Upper lobe of left lung (tissue), 6 donors: Measurements from ENCODE around the gene RSBN1L. TPM values are rescaled to one million over a fixed set of nuclear protein-coding genes. Genes with fewer than 3 reads are reported as not detected.

Experiments
- ATAC-seq, 2 donors: fragments of 200-7000 bp; cut with Tn5 transposase; one replicate each; pipeline ENCODE4 v1.9.1; 2022; ENCODE audit warnings: mild to moderate bottlenecking in 2 of 2, moderate library complexity in 2 of 2; ENCODE audit not compliant: low FRiP score in 2 of 2
- DNase-seq, 2 donors: peaks; one replicate each; pipeline ENCODE4 v3.0.0-alpha.2; 2019 to 2020
- H3K27ac ChIP-seq, 4 donors: fragments of 200-600 bp; sonication (generic); one replicate each; pipeline ENCODE4 v1.5.1; 2016 to 2019
- H3K27me3 ChIP-seq, 4 donors: fragments of 200-600 bp; sonication (generic); one replicate each; pipeline ENCODE4 v1.5.1; 2017 to 2019
- H3K36me3 ChIP-seq, 4 donors: fragments of 200-600 bp; sonication (generic); one replicate each; pipeline ENCODE4 v1.5.1; 2016 to 2019
- H3K4me1 ChIP-seq, 4 donors: fragments of 200-600 bp; sonication (generic); one replicate each; pipeline ENCODE4 v1.5.1; 2018 to 2019
- H3K4me3 ChIP-seq, 4 donors: fragments of 200-600 bp; sonication (generic); one replicate each; pipeline ENCODE4 v1.5.1; 2017 to 2019; ENCODE audit warnings: mild to moderate bottlenecking in 2 of 4, moderate library complexity in 1 of 4
- H3K9me3 ChIP-seq, 4 donors: fragments of 200-600 bp; sonication (generic); one replicate each; pipeline ENCODE4 v1.5.1; 2018 to 2019
- EP300 ChIP-seq, 4 donors: sonication (generic); formaldehyde crosslinking; IDR thresholded peaks; one replicate each; pipeline ENCODE4 v1.5.1; 2017; ENCODE audit warnings: antibody characterized with exemption in 4 of 4, control low read depth in 2 of 4
- POLR2A ChIP-seq, 4 donors: fragments of 450-650 bp; IDR thresholded peaks; one replicate each; pipeline ENCODE4 v1.5.1; 2016 to 2017; ENCODE audit warnings: antibody characterized with exemption in 4 of 4, mild to moderate bottlenecking in 2 of 4
- POLR2AphosphoS5 ChIP-seq, 2 donors: sonication (generic); formaldehyde crosslinking; IDR thresholded peaks; one replicate each; pipeline ENCODE4 v1.5.1; 2017; ENCODE audit warnings: antibody characterized with exemption in 2 of 2
- WGBS, 2 donors: methylation state at CpG; one replicate each; pipeline ENCODE4 v1.1.5; 2017 to 2018; 5-methylcytosine and 5-hydroxymethylcytosine counted together
- total RNA-seq, 6 donors: library from RNA; depleted of rRNA in 4 of 6; stranded (reverse); fragments of >200 nt in 4 of 6; gene quantifications; one replicate each; pipeline versions ENCODE4 v1.1.0 to v1.2.1, GENCODE V29; 2016 to 2021
- TF ChIP-seq, protein P1 (sequence below), 6 experiments: fragments of 450-650 bp in 4 of 6; fragments of 200-600 bp in 2 of 6; sonication (generic) in 2 of 6; IDR thresholded peaks; one replicate each; pipeline ENCODE4 v1.5.1; 2016 to 2019; ENCODE audit warnings: antibody characterized with exemption in 6 of 6
- donor health status: DM: no; HTN: no; CAD: no; lungs with moderate emphysema.
- donor health status: DM: no; HTN: yes; CAD: no; lungs with severe emphysema.

The RSBN1L gene
- total RNA-seq, 6 donors from 2014 or later = 15.1 to 43.7 (median 20.5) TPM

DNA sequence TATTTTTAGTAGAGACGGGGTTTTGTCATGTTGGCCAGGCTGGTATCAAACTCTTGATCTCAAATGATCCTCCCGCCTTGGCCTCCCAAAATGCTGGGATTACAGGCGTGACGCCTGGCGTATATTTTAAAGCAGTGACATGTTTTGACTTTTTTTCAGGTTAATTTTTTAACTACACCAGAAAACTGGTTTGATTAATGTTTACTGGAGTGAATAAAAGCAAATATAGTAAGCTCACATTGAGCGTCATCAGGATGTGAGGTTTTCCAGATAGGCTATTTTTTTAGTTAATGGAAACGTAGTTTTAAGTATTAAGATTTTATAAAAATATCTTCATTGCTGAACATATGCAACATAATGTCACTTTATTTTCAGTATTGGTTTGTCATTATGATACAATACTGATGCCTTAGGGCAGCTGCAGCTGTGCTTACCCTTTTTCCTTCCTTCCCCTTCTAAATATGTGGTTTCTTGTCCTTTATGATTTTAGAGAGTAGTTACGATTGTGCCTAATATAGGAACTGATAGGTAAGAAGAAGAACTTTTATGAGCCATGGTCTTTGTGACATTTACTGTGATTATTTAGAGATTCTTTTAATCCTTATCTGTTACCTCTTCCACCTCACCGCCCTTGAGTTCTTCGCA, 64.7 kb downstream of the RSBN1L start:
- H3K27ac ChIP-seq = no peak overlapping the region
- H3K9me3 ChIP-seq = no peaks in the 10 kb centered on the region
- peaks cover 0 to 1% (median under 1%) of the 10 kb centered on the region in 4 donors for H3K36me3 ChIP-seq
- H3K4me3 ChIP-seq = no peak overlapping the region
- DNase-seq (no peak), ATAC-seq (no peak)
- peaks cover 12 to 42% (median 13%) of the 10 kb centered on the region in 4 donors for H3K4me1 ChIP-seq
- H3K27me3 ChIP-seq = no peaks in the 10 kb centered on the region
- WGBS, 2 donors = 86 to 89% methylated on average over 10 of the region's 10 CpGs
- TF ChIP-seq EP300 (IDR thresholded peaks at IDR 0.05) (no peak), POLR2A (IDR thresholded peaks at IDR 0.05) (no peak), POLR2AphosphoS5 (IDR thresholded peaks at IDR 0.05) (no peak)
- TF ChIP-seq, protein P1, sequence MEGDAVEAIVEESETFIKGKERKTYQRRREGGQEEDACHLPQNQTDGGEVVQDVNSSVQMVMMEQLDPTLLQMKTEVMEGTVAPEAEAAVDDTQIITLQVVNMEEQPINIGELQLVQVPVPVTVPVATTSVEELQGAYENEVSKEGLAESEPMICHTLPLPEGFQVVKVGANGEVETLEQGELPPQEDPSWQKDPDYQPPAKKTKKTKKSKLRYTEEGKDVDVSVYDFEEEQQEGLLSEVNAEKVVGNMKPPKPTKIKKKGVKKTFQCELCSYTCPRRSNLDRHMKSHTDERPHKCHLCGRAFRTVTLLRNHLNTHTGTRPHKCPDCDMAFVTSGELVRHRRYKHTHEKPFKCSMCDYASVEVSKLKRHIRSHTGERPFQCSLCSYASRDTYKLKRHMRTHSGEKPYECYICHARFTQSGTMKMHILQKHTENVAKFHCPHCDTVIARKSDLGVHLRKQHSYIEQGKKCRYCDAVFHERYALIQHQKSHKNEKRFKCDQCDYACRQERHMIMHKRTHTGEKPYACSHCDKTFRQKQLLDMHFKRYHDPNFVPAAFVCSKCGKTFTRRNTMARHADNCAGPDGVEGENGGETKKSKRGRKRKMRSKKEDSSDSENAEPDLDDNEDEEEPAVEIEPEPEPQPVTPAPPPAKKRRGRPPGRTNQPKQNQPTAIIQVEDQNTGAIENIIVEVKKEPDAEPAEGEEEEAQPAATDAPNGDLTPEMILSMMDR (IDR thresholded peaks at IDR 0.05) = no peak

DNA sequence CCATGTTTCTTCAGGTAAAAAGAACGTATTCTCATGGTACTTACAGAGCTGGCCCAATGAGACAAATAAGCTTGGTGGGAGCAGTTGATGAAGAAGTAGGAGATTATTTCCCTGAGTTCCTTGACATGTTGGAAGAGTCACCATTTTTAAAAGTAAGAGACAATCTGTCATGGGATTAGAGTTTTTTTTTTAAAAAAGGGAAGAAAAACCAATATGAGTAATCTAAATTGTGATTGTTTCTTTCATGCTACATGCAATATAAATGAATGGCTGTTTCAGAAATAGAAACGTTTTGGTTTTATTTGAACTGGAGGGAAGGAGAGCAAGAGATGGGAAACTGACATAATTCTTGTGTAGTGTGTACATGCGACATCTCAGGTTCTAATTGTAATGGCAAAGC, 69.2 kb downstream of the RSBN1L start:
- H3K27me3 ChIP-seq = no peaks in the 10 kb centered on the region
- peaks cover 0 to 20% (median 2%) of the 10 kb centered on the region in 4 donors for H3K36me3 ChIP-seq
- no peaks in the 10 kb centered on the region for H3K9me3 ChIP-seq
- WGBS, 2 donors = 61 to 68% methylated on average over 3 of the region's 3 CpGs
- H3K4me1 ChIP-seq = peaks cover 0 to 25% (median 7%) of the 10 kb centered on the region in 4 donors
- ATAC-seq (no peak), DNase-seq (no peak)
- H3K4me3 ChIP-seq = no peak overlapping the region
- no peak for TF ChIP-seq EP300 (IDR thresholded peaks at IDR 0.05)
- TF ChIP-seq POLR2A (IDR thresholded peaks at IDR 0.05) = no peak
- no peak for TF ChIP-seq POLR2AphosphoS5 (IDR thresholded peaks at IDR 0.05)
- TF ChIP-seq, protein P1 (IDR thresholded peaks at IDR 0.05) = no peak
- H3K27ac ChIP-seq = peak overlapping the region in 1 of 4 donors; percentile 39

DNA sequence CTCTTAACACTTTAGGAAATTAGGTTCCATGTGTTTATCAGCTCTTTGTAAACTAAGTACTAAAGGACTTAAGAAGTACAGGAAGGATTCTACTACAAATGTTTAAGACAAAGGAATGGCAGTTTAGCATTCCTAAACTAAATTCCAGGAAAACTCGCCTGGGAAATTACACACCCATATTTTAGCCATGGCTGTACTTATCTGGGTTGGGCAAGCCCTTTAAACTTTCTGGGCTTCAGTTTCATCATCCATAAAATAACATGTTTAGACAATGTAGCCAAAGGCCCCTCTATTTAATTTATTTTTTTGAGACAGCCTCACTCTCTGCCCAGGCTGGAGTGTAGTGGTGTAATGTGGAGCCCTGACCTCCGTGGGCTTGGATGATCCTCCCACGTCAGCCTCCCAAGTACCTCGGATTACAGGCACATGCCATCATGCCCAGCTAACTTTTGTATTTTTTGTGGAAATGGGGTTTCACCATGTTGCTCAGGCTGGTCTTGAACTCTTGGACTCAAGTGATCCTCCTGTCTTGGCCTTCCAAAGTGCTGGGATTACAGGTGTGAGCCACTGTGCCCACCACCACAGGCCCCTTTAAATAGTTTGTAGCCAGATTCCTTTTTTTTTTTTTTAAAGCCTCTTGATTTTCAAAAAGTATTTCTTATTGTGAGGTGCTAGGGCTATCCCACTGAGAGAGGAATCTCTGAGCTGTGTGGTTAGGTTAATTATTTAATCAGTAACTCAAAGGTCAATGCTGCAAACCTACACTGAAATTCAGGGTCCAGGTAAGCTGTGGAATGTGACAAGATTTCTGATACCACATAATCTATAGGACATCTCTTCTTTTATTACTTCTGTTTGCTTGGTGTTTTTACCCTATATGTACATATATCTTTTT, 69.9 kb downstream of the RSBN1L start:
- H3K4me1 ChIP-seq = peaks cover 0 to 21% (median 7%) of the 10 kb centered on the region in 4 donors
- ATAC-seq = no peak

DNA sequence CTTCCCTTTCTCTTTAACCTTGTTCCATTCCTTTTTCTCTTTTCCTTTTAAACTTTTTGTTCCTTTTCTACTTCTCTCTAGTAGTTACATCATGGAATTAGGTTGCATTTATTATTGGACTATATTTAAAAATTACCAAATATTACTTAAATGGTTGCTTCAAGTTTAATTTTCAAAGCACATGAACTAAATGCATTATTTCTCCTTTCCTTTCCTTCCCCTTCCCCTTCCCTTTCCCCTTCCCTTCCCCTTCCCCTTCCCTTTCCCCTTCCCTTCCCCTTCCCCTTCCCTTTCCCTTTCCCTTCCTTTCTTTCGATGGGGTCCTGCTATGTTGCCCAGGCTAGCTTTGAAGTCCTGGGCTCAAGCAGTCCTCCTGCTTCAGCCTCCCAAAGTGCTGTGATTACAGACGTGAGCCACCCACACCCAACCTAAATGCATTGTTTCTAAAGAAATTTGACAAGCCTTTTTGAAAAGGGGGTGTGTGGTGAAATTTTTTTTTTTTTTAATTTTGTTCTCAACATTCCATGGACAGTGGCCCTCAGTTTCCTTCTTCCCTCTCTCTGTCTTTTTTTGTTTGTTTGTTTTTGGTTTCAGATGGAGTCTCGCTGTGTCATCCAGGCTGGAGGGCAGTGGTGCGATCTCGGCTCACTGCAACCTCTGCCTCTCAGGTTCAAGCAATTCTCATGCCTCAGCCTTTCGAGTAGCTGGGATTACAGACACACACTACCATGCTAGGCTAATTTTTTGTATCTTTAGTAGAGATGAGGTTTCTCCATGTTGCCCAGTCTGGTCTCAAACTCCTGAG, 70.7 kb downstream of the RSBN1L start:
- H3K4me1 ChIP-seq = peaks cover 0 to 18% (median 7%) of the 10 kb centered on the region in 4 donors
- peaks cover 0 to 25% (median 5%) of the 10 kb centered on the region in 4 donors for H3K36me3 ChIP-seq
- TF ChIP-seq POLR2A (IDR thresholded peaks at IDR 0.05) (no peak), EP300 (IDR thresholded peaks at IDR 0.05) (no peak), POLR2AphosphoS5 (IDR thresholded peaks at IDR 0.05) (no peak)
- TF ChIP-seq, protein P1 (IDR thresholded peaks at IDR 0.05) = no peak
- no peaks in the 10 kb centered on the region for H3K27me3 ChIP-seq
- H3K27ac ChIP-seq = peak overlapping the region in 1 of 4 donors; percentile 32
- DNase-seq = no peak
- H3K9me3 ChIP-seq = no peaks in the 10 kb centered on the region
- H3K4me3 ChIP-seq = no peak overlapping the region
- no peak for ATAC-seq
- 88 to 91% methylated on average over 6 of the region's 6 CpGs for WGBS, 2 donors

More for the DNA sequence above, 69.9 kb downstream of the RSBN1L start:
- TF ChIP-seq POLR2AphosphoS5 (IDR thresholded peaks at IDR 0.05) (no peak), POLR2A (IDR thresholded peaks at IDR 0.05) (no peak), EP300 (IDR thresholded peaks at IDR 0.05) (no peak)
- TF ChIP-seq, protein P1 (IDR thresholded peaks at IDR 0.05) = no peak
- H3K9me3 ChIP-seq = no peaks in the 10 kb centered on the region
- DNase-seq = no peak
- 77 to 85% methylated on average over 4 of the region's 4 CpGs for WGBS, 2 donors
- peak overlapping the region; percentile 16 to 39 (median 26) for H3K27ac ChIP-seq
- H3K4me3 ChIP-seq = no peak overlapping the region
- no peaks in the 10 kb centered on the region for H3K27me3 ChIP-seq
- peaks cover 0 to 25% (median 4%) of the 10 kb centered on the region in 4 donors for H3K36me3 ChIP-seq
